ENCODE results near the gene C5. TPM values are rescaled to one million over a fixed set of nuclear protein-coding genes. Genes with fewer than 3 reads are reported as not detected.

The C5 gene
- total RNA-seq, 2 experiments from 2014 or later, result 3.8 to 7.9 TPM

DNA sequence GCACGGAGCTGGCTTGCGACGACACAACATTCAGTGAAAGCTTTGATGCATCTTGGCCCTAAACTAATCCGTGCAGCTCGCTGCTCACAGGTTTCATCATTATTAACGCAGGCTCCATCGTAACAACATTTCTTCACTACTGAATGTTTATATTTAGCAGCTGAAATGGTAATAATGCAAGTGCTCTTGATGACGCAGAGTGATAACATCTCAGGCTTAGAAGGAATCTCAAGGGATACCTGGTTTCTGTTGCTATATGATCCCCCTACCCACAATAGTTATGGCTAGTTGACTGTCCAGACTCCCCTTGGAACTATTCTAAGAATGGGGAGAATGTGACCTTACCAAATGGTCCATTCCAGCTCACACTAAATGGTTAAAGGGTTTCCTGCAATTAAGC is 36.2 kb downstream of the C5 start:
- Histone ChIP-seq H3K79me2 (ENCODE audit: insufficient read depth, low read depth, low read length) (no peaks in the 10 kb centered on the region), H3K4me2 (ENCODE audit: low read length) (no peak overlapping the region), H3K9me3 (ENCODE audit: low read length) (no peaks in the 10 kb centered on the region), H3K9me2 (ENCODE audit: insufficient read depth, low read length) (no peaks in the 10 kb centered on the region), H3K36me3 (ENCODE audit: insufficient read depth, low read length) (no peaks in the 10 kb centered on the region), H4K20me1 (ENCODE audit: insufficient read depth, low read length) (no peaks in the 10 kb centered on the region), H2AFZ (ENCODE audit: low read length) (no peak overlapping the region), H3K27ac (ENCODE audit: low read depth, low read length, poor library complexity, severe bottlenecking) (no peak overlapping the region), H3K4me3 (ENCODE audit: low read depth, low read length, poor library complexity, severe bottlenecking) (no peak overlapping the region), H3K4me1 (ENCODE audit: insufficient read depth, low read length, poor library complexity, severe bottlenecking) (no peaks in the 10 kb centered on the region)
- no peak for DNase-seq (ENCODE audit: low spot score)
- POLR2A ChIA-PET, result interaction anchor here (0.7 to 2.0 kb wide), 5 partner anchors 9 to 359 kb away, joined by 3 to 8 read pairs (median 4); no protein-coding TSS in a partner anchor
- intact Hi-C loops (cut with micrococcal nuclease; ENCODE audit: unreplicated experiment), result no loop called here
- CTCF ChIA-PET (ENCODE audit: unreplicated experiment), result no interaction called here
- TF ChIP-seq CTCF (conservative IDR thresholded peaks at IDR 0.05; ENCODE audit: low read length) (no peak), EZH2phosphoT487 (IDR thresholded peaks at IDR 0.05; ENCODE audit: borderline replicate concordance, low read depth, low read length) (no peak)
- BruUV-seq (replicated peaks), result no TSS peak

- DNase-seq (ENCODE audit: low spot score), result no peak
- no peak overlapping the region for H3K27ac ChIP-seq (ENCODE audit: low read depth, low read length, poor library complexity, severe bottlenecking)
- intact Hi-C loops (cut with micrococcal nuclease; ENCODE audit: unreplicated experiment), result no loop called here
- no peaks in the 10 kb centered on the region for H3K9me3 ChIP-seq (ENCODE audit: low read length)
- no peak overlapping the region for H3K4me3 ChIP-seq (ENCODE audit: low read depth, low read length, poor library complexity, severe bottlenecking)
- CTCF ChIA-PET (ENCODE audit: unreplicated experiment), result no interaction called here
- no peaks in the 10 kb centered on the region for H3K9me2 ChIP-seq (ENCODE audit: insufficient read depth, low read length)
- no TSS peak for BruUV-seq (replicated peaks)
- H3K36me3 ChIP-seq (ENCODE audit: insufficient read depth, low read length), result no peaks in the 10 kb centered on the region
- no peaks in the 10 kb centered on the region for H3K4me1 ChIP-seq (ENCODE audit: insufficient read depth, low read length, poor library complexity, severe bottlenecking)
- no peak for TF ChIP-seq CTCF (conservative IDR thresholded peaks at IDR 0.05; ENCODE audit: low read length)
- no peak overlapping the region for H2AFZ ChIP-seq (ENCODE audit: low read length)
- H3K79me2 ChIP-seq (ENCODE audit: insufficient read depth, low read depth, low read length), result no peaks in the 10 kb centered on the region
- H3K4me2 ChIP-seq (ENCODE audit: low read length), result no peak overlapping the region
- no peaks in the 10 kb centered on the region for H4K20me1 ChIP-seq (ENCODE audit: insufficient read depth, low read length)
- POLR2A ChIA-PET, result no interaction called here
These were observed 40.4 kb downstream of the C5 start for GRCh38 chr9:121009650-121010049.

DNA sequence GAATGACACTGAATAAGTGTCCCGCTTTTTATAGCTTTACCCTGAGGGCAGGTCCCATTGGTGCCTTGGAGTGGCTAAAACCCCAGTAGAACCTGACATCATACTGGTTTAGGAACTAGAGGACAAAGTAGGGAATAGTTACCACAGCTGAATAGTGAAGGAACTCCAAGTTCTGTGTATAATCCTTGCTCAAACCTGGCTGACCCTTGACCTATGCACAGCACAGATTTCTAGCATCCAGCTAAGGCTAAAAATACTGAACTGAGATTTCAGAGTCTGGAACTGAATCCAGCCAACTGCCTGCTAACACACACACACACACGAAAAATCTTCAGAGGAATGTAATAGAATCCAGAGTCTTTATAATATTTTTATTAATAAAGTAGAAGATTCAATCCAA is 50.8 kb downstream of the C5 start:
- no TSS peak for BruUV-seq (replicated peaks)
- H3K79me2 ChIP-seq (ENCODE audit: insufficient read depth, low read depth, low read length), result no peaks in the 10 kb centered on the region
- H3K9me3 ChIP-seq (ENCODE audit: low read length), result no peaks in the 10 kb centered on the region
- no peaks in the 10 kb centered on the region for H4K20me1 ChIP-seq (ENCODE audit: insufficient read depth, low read length)
- no peak overlapping the region for H3K4me3 ChIP-seq (ENCODE audit: low read depth, low read length, poor library complexity, severe bottlenecking)
- TF ChIP-seq CTCF (conservative IDR thresholded peaks at IDR 0.05; ENCODE audit: low read length) (no peak), EZH2phosphoT487 (IDR thresholded peaks at IDR 0.05; ENCODE audit: borderline replicate concordance, low read depth, low read length) (no peak)
- CTCF ChIA-PET (ENCODE audit: unreplicated experiment), result interaction anchor here (0.5 kb wide), 1 partner anchor 302 kb away, joined by 3 read pairs; no protein-coding TSS in a partner anchor
- H2AFZ ChIP-seq (ENCODE audit: low read length), result no peak overlapping the region
- no peaks in the 10 kb centered on the region for H3K9me2 ChIP-seq (ENCODE audit: insufficient read depth, low read length)
- intact Hi-C loops (cut with micrococcal nuclease; ENCODE audit: unreplicated experiment), result no loop called here
- DNase-seq (ENCODE audit: low spot score), result no peak
- POLR2A ChIA-PET, result interaction anchor here (0.6 to 0.8 kb wide), 2 partner anchors 202 to 1024 kb away, joined by 3 to 4 read pairs; partner anchors contain the start of gene RAB14
- H3K4me2 ChIP-seq (ENCODE audit: low read length), result no peak overlapping the region
- no peaks in the 10 kb centered on the region for H3K4me1 ChIP-seq (ENCODE audit: insufficient read depth, low read length, poor library complexity, severe bottlenecking)
- no peaks in the 10 kb centered on the region for H3K36me3 ChIP-seq (ENCODE audit: insufficient read depth, low read length)
- no peak overlapping the region for H3K27ac ChIP-seq (ENCODE audit: low read depth, low read length, poor library complexity, severe bottlenecking)
